H9 (cell line): ENCODE data around the gene ABCA3. TPM values are rescaled to one million over a fixed set of nuclear protein-coding genes. Genes with fewer than 3 reads are reported as not detected.

ENCODE experiments used
- DNase-seq: peaks from one replicate; pipeline ENCODE4 v3.0.0-alpha.2; 2017
- H2AFZ ChIP-seq: one replicate; pipeline ENCODE4 v1.6.1; 2013; ENCODE audit warnings: mild to moderate bottlenecking, low read length, control low read depth, moderate library complexity
- H2AK5ac ChIP-seq: 2 replicates; pipeline ENCODE4 v1.6.1; 2013; ENCODE audit warnings: low read length, control low read depth, mixed read lengths; ENCODE audit not compliant: insufficient read length
- H2BK120ac ChIP-seq: one replicate; pipeline ENCODE4 v1.6.1; 2013; ENCODE audit warnings: low read depth, mild to moderate bottlenecking, low read length, control low read depth, inconsistent platforms; ENCODE audit not compliant: poor library complexity, severe bottlenecking
- H2BK12ac ChIP-seq: 2 replicates; pipeline ENCODE4 v1.6.1; 2013; ENCODE audit warnings: low read length, control low read depth, mixed read lengths, low read depth; ENCODE audit not compliant: insufficient read length
- H2BK15ac ChIP-seq: 2 replicates; pipeline ENCODE4 v1.6.1; 2013; ENCODE audit warnings: low read depth, low read length, control low read depth
- H2BK20ac ChIP-seq: one replicate; pipeline ENCODE4 v1.6.1; 2013; ENCODE audit warnings: low read depth, mild to moderate bottlenecking, low read length, control low read depth, inconsistent platforms; ENCODE audit not compliant: poor library complexity, severe bottlenecking
- H2BK5ac ChIP-seq: 2 replicates; pipeline ENCODE4 v1.6.1; 2013; ENCODE audit warnings: low read length, control low read depth, mixed read lengths; ENCODE audit not compliant: insufficient read length
- H3K14ac ChIP-seq: 2 replicates; pipeline ENCODE4 v1.6.1; 2013; ENCODE audit warnings: low read length, control low read depth; ENCODE audit not compliant: insufficient read depth
- H3K18ac ChIP-seq: 2 replicates; pipeline ENCODE4 v1.6.1; 2013; ENCODE audit warnings: low read depth, mild to moderate bottlenecking, mixed read lengths, low read length, control low read depth; ENCODE audit not compliant: insufficient read length
- H3K23ac ChIP-seq: 2 replicates; pipeline ENCODE4 v1.6.1; 2013; ENCODE audit warnings: low read length, control low read depth, mixed read lengths, low read depth; ENCODE audit not compliant: insufficient read length
- H3K23me2 ChIP-seq: 2 replicates; pipeline ENCODE4 v1.6.1; 2013; ENCODE audit warnings: low read depth, mild to moderate bottlenecking, mixed read lengths, low read length, control low read depth; ENCODE audit not compliant: insufficient read length, poor library complexity, severe bottlenecking
- H3K27ac ChIP-seq: 2 replicates; pipeline ENCODE4 v1.5.1; 2013; ENCODE audit warnings: low read length, control low read depth, mixed read lengths, low read depth; ENCODE audit not compliant: insufficient read length
- H3K27me3 ChIP-seq: 2 replicates; pipeline ENCODE4 v1.6.1; 2013; ENCODE audit warnings: low read length, control low read depth, inconsistent platforms; ENCODE audit not compliant: insufficient read depth
- H3K4ac ChIP-seq: 2 replicates; pipeline ENCODE4 v1.6.1; 2013; ENCODE audit warnings: low read depth, mild to moderate bottlenecking, control low read depth, inconsistent platforms, low read length, moderate library complexity
- H3K4me1 ChIP-seq: 2 replicates; pipeline ENCODE4 v1.6.1; 2013; ENCODE audit warnings: low read length, control low read depth, inconsistent platforms; ENCODE audit not compliant: insufficient read depth
- H3K4me2 ChIP-seq: 2 replicates; pipeline ENCODE4 v1.6.1; 2013; ENCODE audit warnings: low read length, control low read depth, mixed read lengths; ENCODE audit not compliant: insufficient read length, insufficient read depth
- H3K56ac ChIP-seq: 2 replicates; pipeline ENCODE4 v1.6.1; 2013; ENCODE audit warnings: low read depth, mild to moderate bottlenecking, mixed read lengths, low read length, control low read depth; ENCODE audit not compliant: insufficient read length
- H3K79me1 ChIP-seq: 2 replicates; pipeline ENCODE4 v1.6.1; 2013; ENCODE audit warnings: low read depth, mild to moderate bottlenecking, moderate library complexity, low read length, control low read depth, inconsistent platforms; ENCODE audit not compliant: insufficient read depth, poor library complexity, severe bottlenecking
- H3K79me2 ChIP-seq: 2 replicates; pipeline ENCODE4 v1.6.1; 2013; ENCODE audit warnings: low read length, control low read depth, inconsistent platforms; ENCODE audit not compliant: insufficient read depth
- H3K9ac ChIP-seq: 2 replicates; pipeline ENCODE4 v1.6.1; 2013; ENCODE audit warnings: low read length, control low read depth, mixed read lengths; ENCODE audit not compliant: insufficient read length; ENCODE audit errors: extremely low read depth
- H3K9me3 ChIP-seq: one replicate; pipeline ENCODE4 v1.6.1; 2013; ENCODE audit warnings: low read depth, low read length, inconsistent platforms; ENCODE audit not compliant: control insufficient read depth
- H3T11ph ChIP-seq: one replicate; pipeline ENCODE4 v1.6.1; 2013; ENCODE audit warnings: mild to moderate bottlenecking, low read length, control low read depth, inconsistent platforms
- H4K20me1 ChIP-seq: one replicate; pipeline ENCODE4 v1.6.1; 2013; ENCODE audit not compliant: control insufficient read depth, insufficient read length, insufficient read depth
- H4K5ac ChIP-seq: 2 replicates; pipeline ENCODE4 v1.6.1; 2013; ENCODE audit warnings: low read depth, mild to moderate bottlenecking, mixed read lengths, low read length, control low read depth; ENCODE audit not compliant: insufficient read length
- H4K8ac ChIP-seq: replicated peaks from 2 replicates; pipeline ENCODE4 v1.6.1; 2013; ENCODE audit warnings: low read length, control low read depth, mixed read lengths, low read depth; ENCODE audit not compliant: insufficient read length
- H4K91ac ChIP-seq: 2 replicates; pipeline ENCODE4 v1.6.1; 2013; ENCODE audit warnings: low read depth, mild to moderate bottlenecking, moderate library complexity, mixed read lengths, low read length, control low read depth; ENCODE audit not compliant: insufficient read length
- H3K27ac Mint-ChIP-seq, 3 experiments: 2 replicates in 2 of 3; 3 replicates in 1 of 3; pipeline ENCODE4 v1.8.0; 2020 to 2021; ENCODE audit warnings: mixed read lengths in 3 of 3, mild to moderate bottlenecking in 1 of 3, moderate library complexity in 1 of 3
- H3K27me3 Mint-ChIP-seq: 2 replicates; pipeline ENCODE4 v1.8.0; 2021; ENCODE audit warnings: low read depth, mild to moderate bottlenecking, moderate library complexity, mixed read lengths
- H3K36me3 Mint-ChIP-seq, 3 experiments: 2 replicates in 2 of 3; 3 replicates in 1 of 3; pipeline ENCODE4 v1.8.0; 2020 to 2021; ENCODE audit warnings: low read depth in 3 of 3, mixed read lengths in 3 of 3; ENCODE audit not compliant: insufficient read depth in 1 of 3
- H3K4me1 Mint-ChIP-seq, 2 experiments: 2 replicates each; pipeline ENCODE4 v1.8.0; 2020; ENCODE audit warnings: mixed read lengths in 2 of 2
- H3K4me3 Mint-ChIP-seq, 2 experiments: 2 replicates in 1 of 2; 3 replicates in 1 of 2; pipeline ENCODE4 v1.8.0; 2020 to 2021; ENCODE audit warnings: mild to moderate bottlenecking in 2 of 2, mixed read lengths in 2 of 2, moderate library complexity in 1 of 2
- H3K9me3 Mint-ChIP-seq, 2 experiments: 2 replicates in 1 of 2; 3 replicates in 1 of 2; pipeline ENCODE4 v1.8.0; 2020; ENCODE audit warnings: mild to moderate bottlenecking in 2 of 2, mixed read lengths in 2 of 2, moderate library complexity in 1 of 2
- WGBS: extraction: QIAGEN DNeasy Blood & Tissue Kit; methylation state at CpG from one replicate; pipeline ENCODE4 v1.1.7; 2013; ENCODE audit warnings: missing lambda C conversion rate, low lambda C conversion rate, mixed read lengths; ENCODE audit not compliant: insufficient read length; ENCODE audit errors: extremely low coverage; 5-methylcytosine and 5-hydroxymethylcytosine counted together
- total RNA-seq: library from RNA; stranded (reverse); gene quantifications from 2 replicates; pipeline ENCODE4 v1.2.1, GENCODE V29; 2021
- TF ChIP-seq, protein P1 (sequence below): fragments of 200-600 bp; sonication (generic); conservative IDR thresholded peaks from 3 replicates; pipeline ENCODE4 v1.8.0; 2021; ENCODE audit warnings: antibody characterized with exemption, mild to moderate bottlenecking

The ABCA3 gene
- total RNA-seq, 1 experiment from 2014 or later = 8.0 TPM

DNA sequence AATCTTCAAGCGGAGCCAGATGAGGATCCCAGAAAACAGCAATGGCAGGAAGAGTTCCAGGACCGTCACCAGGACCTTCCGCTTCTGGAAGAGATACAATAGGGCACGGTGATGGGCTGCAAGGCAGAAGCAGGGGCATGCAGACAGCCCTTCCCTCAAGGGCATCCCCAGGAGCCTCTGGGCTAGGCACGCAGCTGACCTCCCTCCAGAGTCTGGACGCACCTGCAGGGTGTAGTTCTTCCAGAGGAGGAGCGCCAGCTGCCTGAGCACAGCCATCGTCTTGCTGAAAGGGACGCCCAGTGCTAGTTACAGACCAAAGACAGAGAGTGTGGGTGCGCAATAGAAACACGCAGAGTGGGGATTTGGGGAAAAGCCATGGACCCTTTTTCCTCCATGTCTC is 14.3 kb downstream of the ABCA3 start:
- H4K5ac ChIP-seq = no peak overlapping the region
- Mint-ChIP-seq H3K27me3 (peaks cover 8% of the 10 kb centered on the region), H3K4me1 (0 out of 4 replicates have a peak, but pooled peaks cover 0 to 2% of the 10 kb centered on the region in 2 experiments), H3K27ac (no peak overlapping the region), H3K4me3 (no peak overlapping the region), H3K36me3 (peaks cover 0 to 2% (median 0%) of the 10 kb centered on the region in 3 experiments; a peak in 1 of 7 replicates), H3K9me3 (no peaks in the 10 kb centered on the region)
- H2BK120ac ChIP-seq = no peak overlapping the region
- H2BK12ac ChIP-seq = no peak overlapping the region
- no peaks in the 10 kb centered on the region for H4K20me1 ChIP-seq
- no peak overlapping the region for H3T11ph ChIP-seq
- no peaks in the 10 kb centered on the region for H3K9me3 ChIP-seq
- H3K27me3 ChIP-seq = no peaks in the 10 kb centered on the region
- TF ChIP-seq, protein P1, sequence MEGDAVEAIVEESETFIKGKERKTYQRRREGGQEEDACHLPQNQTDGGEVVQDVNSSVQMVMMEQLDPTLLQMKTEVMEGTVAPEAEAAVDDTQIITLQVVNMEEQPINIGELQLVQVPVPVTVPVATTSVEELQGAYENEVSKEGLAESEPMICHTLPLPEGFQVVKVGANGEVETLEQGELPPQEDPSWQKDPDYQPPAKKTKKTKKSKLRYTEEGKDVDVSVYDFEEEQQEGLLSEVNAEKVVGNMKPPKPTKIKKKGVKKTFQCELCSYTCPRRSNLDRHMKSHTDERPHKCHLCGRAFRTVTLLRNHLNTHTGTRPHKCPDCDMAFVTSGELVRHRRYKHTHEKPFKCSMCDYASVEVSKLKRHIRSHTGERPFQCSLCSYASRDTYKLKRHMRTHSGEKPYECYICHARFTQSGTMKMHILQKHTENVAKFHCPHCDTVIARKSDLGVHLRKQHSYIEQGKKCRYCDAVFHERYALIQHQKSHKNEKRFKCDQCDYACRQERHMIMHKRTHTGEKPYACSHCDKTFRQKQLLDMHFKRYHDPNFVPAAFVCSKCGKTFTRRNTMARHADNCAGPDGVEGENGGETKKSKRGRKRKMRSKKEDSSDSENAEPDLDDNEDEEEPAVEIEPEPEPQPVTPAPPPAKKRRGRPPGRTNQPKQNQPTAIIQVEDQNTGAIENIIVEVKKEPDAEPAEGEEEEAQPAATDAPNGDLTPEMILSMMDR = no peak
- no peaks in the 10 kb centered on the region for H3K23me2 ChIP-seq
- WGBS = no CpG with 5 or more reads among the region's 11 CpGs
- H3K27ac ChIP-seq = no peak overlapping the region
- H2AK5ac ChIP-seq = no peak overlapping the region
- no peak overlapping the region for H3K4ac ChIP-seq
- DNase-seq = no peak
- H3K23ac ChIP-seq = no peak overlapping the region
- H2AFZ ChIP-seq = no peak overlapping the region
- no peak overlapping the region for H3K18ac ChIP-seq
- no peak overlapping the region for H4K8ac ChIP-seq
- H2BK20ac ChIP-seq = no peak overlapping the region
- H3K79me1 ChIP-seq = no peaks in the 10 kb centered on the region
- no peak overlapping the region for H3K9ac ChIP-seq
- no peak overlapping the region for H2BK5ac ChIP-seq
- H4K91ac ChIP-seq = no peak overlapping the region
- H3K56ac ChIP-seq = no peak overlapping the region
- H3K4me2 ChIP-seq = no peak overlapping the region
- H3K14ac ChIP-seq = no peak overlapping the region
- H3K79me2 ChIP-seq = no peaks in the 10 kb centered on the region
- H3K4me1 ChIP-seq = no peaks in the 10 kb centered on the region
- H2BK15ac ChIP-seq = no peak overlapping the region
